HG02678 (cell line): ENCODE results near the gene KATNAL2.
A peak's percentile ranks its signal among the peaks of the same experiment; 100 is the strongest.

Experiments
- ATAC-seq: cut with Tn5 transposase; IDR thresholded peaks from one replicate; pipeline ENCODE4 v1.9.1; 2021; ENCODE audit warnings: mild to moderate bottlenecking, moderate library complexity; ENCODE audit not compliant: unreplicated experiment

KATNAL2 gene, protein sequence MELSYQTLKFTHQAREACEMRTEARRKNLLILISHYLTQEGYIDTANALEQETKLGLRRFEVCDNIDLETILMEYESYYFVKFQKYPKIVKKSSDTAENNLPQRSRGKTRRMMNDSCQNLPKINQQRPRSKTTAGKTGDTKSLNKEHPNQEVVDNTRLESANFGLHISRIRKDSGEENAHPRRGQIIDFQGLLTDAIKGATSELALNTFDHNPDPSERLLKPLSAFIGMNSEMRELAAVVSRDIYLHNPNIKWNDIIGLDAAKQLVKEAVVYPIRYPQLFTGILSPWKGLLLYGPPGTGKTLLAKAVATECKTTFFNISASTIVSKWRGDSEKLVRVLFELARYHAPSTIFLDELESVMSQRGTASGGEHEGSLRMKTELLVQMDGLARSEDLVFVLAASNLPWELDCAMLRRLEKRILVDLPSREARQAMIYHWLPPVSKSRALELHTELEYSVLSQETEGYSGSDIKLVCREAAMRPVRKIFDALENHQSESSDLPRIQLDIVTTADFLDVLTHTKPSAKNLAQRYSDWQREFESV

DNA sequence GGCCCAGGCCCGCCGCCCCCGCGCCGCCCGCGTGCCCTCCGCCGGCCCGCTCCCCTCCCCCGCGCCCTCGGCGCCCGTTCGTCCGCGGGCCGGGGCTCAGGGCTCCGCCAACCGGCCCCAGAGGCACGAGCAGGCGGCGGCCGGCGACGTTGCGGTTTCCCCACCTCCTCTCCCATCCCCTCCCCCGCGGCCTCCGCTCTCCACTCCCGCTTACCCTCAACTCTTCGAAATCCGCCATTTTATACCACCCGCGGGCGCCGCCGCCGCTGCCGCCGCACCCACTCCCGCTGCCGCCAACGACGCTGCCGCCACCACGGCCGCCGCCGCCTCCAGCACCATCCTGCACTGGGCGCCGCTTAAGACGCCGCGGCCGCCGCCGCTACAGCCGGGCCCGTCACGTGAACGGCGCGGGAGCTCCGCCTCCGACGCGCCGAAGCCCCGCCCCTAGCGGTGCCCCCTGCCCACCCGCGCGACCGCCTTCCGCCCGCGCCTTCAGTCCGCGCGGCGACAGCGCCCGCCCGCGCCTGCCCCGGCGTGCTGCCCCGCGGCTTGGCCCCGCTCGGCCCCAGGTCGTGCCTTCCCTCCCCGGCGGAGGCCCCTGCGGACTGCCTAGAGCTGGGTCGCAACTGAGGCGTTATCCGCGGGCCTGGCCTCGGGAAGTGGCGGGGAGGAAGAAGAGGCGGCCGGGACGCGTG, at the start of gene KATNAL2, which contains the start of gene PIAS2:
TSS of gene KATNAL2 (plus strand) at position 495 of the 695 bp plus-strand sequence. CDS start 29,271 bp downstream, outside the sequence.
TSS of gene PIAS2 (minus strand) at position 400 of the 695 bp plus-strand sequence. CDS start at position 238, 162 bp downstream.
- peak; percentile 91 for ATAC-seq

DNA sequence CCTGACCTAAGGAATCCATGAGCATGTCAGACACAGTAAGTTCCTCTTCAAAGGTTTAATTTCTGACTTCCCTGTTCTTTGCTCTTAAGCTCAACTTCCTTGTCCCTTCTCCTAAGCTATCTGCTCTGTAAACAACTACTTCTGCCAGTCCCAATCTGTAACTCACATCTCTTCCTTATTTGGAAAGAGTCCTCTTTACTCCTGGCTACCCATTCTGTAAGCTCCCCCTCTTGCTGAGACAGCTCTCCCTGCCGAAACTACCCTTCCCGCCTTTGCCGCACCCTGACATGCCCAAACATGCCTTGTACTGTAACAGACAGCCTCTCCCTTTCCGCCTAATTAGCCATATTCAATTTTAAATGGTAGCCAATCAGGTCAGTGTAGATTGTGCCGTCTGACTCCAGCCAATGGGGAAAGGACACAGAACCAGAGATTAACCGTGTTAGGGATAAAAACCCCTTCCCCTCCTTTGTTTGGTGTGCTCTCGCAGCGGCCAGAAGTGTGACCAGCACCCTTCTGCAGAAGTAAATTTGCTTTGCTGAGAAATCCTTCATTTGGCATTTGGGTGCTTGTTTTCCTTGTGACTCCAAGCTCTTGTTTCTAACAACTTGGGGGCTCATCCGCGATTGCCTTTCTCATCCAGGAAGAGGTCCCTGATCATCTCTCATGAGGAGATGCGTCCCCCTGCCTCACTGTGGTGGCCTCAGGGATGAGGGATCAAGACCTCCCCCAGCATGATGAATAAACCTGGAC, 49.1 kb upstream of the KATNAL2 start:
- no peak for ATAC-seq

DNA sequence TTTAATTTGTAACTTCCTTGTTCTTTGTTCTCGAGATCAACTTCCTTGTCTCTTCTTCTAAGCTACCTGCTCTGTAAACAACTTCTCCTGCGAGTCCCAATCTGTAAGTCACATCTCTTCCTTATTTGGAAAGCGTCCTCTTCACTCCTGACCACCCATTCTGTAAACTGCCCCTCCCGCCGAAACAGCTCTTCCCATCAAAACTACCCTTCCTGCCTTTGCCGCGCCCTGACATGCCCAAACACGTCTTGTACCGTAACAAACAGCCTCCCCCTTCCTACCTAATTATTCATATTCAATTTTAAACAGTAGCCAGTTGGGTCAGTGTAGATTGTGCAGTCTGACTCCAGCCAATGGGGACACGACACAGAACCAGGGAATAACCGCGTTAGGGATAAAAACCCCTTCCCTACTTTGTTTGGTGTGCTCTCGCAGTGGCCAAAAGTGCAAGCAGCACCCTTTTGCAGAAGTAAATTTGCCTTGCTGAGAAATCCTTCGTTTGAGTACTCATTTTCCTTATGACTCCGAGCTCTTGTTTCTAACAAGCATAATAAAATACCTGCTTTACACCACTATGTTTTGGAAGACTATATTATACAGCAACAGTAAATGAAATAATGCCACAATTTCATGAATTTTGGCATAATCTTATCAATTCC, 39.9 kb upstream of the KATNAL2 start:
- ATAC-seq, result no peak

DNA sequence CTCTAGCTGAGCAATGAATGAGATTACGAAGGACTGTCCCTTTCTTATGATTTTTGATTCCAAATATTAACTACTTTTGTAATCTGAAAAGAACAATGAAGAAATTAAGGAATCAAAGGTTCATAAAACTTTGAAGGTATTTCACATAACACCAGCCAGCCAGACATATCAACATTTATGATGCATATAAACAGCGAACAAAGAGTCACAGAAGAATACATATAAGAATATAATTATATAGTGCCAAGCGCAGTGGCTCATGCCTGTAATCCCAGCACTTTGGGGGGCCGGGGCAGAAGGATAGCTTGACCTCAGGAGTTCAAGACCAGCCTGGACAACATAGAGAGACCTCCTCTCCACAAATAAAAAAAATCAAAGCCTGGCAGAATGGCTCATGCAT, 34.2 kb upstream of the KATNAL2 start:
- no peak for ATAC-seq

DNA sequence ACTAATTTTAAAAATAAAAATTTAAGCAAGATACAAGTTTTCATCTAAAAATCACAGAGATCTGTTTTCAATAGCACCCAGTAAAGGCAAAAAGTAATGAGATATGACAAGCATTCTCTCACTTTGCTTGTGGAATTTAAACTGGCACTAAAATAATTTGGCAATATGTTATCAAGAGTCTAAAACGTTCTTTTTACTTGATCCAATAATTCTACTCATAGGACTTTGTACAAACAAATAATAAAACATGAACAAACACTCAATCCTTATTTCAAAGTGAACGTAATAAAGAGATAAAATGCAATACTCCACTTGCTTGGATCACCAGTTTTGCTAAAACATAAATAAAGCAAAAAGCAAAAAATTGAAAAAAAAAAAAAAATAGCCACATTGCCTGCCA, 30.5 kb upstream of the KATNAL2 start:
- no peak for ATAC-seq

DNA sequence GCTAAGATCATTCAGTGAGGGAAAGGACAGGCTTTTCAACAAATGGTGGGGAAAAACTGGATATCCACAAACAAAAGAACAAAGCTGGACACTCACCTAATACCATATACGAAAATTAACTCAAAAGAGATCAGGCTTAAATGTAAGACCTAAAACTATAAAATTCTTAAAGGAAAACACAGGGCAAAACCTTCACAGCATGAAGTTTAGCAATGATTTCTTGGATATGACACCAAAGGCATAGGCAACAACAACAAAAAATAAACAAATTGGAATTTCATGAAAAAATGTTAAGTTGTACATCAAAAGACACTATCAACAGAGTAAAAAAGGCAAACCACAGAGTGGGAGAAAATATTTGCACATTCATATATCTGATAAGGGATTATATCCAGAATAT, 28.4 kb upstream of the KATNAL2 start:
- no peak for ATAC-seq

DNA sequence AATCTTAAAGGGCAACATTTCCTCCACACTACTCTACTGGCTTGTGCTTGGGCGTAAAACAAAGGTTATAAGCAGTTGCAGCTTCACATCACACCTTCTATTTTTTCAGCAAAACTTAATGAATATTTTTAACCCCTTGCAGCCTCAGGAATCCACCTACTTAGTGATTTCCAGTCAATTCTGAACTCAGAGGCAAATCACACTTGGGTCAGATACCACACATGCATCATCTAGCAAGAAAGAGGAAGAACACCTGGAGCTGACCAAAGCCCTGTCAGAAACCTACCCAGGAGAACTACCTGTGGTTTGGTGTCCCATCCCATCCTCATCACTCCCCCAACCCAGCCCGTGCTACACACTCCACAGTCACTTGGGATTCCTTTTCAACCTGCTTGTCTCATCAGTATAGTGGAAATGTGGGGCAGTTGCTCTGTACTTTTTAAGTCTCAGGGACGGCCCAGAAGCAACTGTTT, 25.6 kb upstream of the KATNAL2 start:
- peak; percentile 83 for ATAC-seq

DNA sequence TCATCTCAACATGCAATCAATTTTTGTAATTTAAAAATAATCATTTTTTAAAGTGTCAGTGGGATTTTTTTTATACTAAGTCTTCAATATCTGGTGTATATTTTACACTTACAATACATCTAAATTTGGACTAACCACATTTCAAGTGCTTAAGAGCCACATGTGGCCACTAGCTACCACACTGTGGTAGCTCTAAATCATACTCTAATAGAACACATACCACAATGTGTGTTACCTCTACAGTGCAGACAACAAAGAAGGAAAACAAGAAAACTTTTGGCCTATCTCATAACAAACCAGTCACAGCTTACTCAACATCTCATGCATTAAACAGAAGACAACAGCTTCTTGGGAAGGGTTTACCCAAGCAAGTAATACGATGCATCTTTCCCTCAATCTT, 24.6 kb upstream of the KATNAL2 start:
- ATAC-seq, result peak; percentile 46

DNA sequence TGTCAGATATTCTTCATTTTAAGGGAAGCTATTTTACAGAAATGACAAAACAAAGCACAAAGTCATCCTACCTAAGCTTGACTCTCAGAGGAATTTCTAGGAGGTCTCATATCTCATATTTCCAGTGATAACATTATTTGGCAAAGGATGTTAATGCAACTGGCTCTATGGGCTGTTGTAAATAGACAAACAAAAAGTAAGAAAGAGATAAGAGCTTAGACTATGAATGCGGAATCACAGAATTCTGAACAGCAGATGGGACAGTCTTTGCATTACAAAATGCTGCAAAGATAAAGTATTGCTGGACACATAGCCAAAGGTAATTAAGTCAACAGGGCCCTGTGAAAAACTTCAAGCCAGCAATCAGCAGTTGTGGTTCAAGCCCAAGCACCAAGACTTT, 24.0 kb upstream of the KATNAL2 start:
- no peak for ATAC-seq

DNA sequence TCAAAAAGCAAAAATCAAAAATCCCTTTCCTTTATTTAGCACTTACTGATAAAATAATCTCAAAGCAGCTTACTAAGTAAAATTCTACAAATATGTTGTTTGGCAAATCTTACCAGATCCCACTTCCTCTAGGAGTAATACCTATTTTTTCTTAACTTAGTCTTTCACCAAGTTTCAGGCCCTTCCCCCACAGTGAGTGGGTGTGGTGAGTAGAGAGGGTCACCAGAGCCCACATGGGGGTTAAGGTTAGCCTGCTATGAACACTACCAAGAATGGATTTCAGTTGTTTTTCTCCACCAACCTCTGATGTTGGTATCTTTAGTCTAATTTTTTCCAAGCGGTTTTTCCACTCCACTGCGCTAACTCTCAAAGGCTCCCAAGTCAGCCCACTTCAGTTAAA, 23.3 kb upstream of the KATNAL2 start:
- no peak for ATAC-seq

DNA sequence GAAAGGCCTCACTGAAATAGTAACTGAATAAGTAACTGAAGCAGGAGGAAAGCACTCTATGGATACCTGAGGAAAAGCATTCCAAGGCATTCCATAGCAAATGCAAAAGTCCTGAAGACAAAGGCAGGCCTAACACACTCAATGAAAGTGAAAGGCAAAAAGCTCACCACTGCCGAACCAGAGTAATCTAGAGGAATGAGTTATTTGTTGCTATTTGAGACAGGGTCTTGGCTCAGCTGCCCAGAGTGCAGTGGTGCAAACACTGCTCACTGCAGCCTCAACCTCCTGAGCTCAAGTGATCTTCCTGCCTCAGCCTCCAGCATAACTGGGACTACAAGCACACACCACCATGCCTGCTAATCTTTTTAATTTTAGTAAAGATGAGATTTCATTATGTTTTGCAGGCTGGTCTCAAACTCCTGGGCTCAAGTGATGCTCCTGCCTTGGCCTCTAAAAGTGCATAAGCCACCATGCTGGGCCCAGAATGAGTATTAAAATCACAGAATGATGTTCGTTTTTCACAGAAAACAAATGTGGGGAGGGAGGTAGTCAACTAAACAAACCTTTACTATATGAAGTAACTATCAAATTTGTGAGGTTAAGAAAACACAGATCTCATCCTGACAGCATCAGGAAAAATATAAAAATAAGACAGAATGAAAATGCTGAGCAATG, 18.0 kb upstream of the KATNAL2 start:
- ATAC-seq, result peak; percentile 84

DNA sequence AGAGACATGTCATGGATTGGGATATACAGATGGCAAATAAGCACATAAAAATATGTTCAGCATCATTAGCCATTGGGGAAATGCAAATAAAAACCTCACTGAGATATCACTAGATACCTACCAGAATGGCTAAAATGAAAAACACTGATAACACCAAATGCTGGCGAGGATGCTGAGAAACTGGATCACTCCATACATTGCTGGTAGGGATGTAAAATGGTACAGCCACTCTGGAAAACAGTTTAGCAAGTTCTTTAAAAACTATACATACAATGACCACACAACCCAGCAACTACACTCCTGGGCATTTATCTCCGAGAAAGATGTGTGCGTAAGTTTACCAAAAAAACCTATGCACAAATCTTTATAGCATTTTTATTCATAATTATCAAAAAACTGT, 14.0 kb upstream of the KATNAL2 start:
- no peak for ATAC-seq

DNA sequence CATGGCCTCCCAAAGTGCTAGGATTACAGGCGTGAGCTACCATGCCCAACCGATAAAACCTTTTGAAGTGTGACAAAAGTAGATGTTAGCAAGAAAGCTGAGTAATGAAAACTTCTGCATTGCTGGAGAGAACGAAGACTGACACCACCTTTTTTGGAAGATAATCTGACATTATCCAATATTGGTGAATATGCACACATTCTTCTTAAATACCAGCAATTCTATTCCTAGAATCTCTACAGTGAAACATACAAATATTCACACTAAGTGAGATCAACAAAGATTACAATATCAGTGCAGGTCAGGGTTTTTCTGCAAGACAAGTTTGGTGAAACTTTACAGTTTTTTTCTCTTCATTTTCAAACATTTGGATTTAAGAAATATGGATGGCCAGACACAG, 7.9 kb upstream of the KATNAL2 start:
- no peak for ATAC-seq

DNA sequence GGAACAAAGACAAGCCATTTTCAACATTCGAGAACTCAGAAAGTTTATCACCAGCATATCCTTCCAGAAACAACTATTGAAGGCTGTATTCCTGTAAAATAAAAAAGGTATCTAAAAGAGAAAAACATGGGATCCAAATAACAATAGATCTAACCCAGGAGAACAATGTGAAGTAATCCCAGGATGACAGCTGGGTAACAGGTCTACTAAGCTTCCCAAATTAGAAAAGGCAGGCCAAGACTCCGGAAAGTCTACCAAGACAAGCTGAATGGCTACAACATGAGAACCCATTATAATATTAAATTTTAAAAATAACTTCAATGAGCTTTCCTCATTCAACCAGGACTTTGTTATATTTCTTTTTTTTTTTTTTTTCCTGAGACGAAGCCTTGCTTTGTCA, 6.5 kb upstream of the KATNAL2 start:
- ATAC-seq, result no peak

DNA sequence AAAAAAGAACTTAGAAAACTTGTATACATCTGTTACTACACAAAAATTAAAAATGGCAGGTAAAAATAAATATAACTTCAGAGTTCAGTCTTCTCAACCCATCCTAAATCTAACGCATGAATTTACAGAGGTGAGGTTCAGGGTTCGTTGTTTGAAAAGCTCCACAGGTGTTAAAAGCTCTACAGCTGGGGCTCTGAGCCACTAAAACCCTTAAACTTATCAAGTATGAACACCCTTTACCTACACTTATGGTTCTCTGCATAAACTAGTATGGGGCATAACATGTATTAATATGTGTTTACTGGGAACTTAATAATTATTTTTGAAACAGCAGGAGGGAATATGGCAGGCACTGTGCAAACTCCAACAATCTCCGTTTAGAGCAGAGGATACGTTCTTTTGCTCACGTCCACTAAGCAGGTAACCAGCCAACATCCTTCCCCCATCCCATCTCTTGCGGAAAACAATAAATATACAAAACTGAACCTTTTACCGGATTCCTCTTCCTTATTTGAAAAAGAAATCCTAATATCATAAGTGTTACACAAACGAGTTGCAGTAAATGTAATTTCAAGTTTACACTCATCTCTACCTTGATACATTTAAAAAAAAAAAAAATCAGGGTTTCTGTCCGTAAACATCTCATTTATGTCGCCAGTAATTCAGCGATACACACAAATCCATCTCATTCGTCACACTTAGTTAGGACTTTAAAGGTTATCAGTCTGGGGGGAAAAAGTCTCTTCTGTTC, 1.4 kb upstream of the KATNAL2 start:
- ATAC-seq, result no peak

DNA sequence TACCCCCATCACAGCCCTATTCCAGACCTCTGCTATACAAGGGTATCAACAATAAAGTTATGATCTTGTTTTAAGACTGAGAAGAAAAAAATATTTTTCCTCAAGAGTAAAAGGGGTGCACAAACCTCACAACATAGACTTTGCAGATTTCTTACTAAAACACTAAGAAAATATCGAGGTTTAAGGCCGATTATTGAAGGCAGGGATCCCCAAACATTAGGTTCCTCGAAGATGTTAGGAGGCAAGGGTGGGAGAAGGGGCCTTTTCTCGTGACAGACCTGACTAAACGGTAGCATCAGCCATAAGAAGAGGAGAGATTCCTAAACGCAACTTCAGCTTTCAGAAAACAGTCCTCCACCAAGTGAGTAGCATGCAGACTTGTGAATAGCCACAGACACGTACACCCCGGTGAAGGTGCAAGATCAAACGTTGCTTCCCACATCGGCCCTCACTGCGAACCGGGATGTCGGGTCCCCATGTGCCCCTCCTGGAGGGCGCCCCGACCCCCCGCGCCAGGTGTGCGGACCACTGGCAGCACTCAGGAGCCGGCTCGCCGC, 773 bp upstream of the KATNAL2 start:
- ATAC-seq, result no peak

DNA sequence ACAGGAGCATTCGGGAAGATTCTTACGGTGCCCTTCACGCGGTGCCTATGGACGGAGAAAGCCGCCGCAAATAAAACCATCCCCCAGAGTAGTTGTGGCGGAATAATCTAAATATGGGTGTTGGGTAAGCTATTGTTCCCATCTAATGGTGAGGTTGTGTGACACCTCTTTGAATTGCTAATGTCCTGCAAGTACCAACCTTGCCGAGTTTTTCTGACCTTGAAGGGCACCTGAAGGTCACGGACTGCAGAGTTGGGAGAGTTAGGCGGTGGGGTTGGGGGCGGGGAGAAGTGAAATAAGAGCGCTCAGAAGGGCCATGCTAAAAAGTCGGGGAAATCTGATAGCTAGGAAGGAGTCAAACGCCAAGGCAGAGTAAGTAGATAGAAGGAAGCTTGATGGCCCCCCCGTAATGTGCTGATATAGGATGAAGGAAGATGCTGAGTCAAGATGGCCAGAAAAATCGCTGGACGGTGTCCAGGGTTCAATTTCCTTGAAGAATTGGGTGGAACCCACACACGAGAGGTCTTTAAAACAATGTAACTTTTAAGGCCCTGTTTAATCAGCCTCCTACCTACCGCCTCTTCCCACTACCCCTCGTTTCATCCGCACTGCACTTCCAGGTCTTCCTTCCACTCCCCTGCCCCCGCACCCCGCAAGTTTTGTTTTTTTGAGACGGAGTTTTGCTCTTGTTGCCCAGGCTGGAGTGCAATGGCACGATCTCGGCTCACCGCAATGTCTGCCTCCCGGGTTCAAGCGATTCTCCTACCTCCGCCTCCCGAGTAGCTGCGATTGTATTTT, 600 bp downstream of the KATNAL2 start:
- ATAC-seq, result peak; percentile 10

DNA sequence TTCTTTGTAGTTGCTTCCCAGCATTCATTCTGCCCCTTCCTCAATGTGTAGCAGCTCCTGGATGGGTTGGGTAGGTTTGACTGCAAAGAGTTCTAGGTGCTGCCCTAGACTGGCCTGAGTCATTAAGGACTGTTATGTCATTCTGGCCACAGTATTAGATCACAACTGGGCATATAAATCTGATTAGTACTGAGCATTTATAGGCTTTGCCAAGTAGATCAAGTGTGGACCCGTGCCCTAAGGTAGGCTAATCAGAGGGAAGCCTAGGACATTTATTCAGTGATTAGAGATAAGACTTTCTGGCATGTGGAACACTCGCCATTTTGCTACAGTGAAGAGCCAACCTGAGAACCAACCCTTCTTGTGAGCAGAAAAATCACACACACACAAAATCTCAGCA, 2.7 kb downstream of the KATNAL2 start:
- no peak for ATAC-seq
